GM12892 (cell line): Measurements from ENCODE around the gene SLC25A29.

Experiments used
- POLR2A ChIP-seq: IDR thresholded peaks from 2 replicates; pipeline ENCODE4 v1.6.1; 2011; ENCODE audit warnings: low read depth, low read length, control low read depth
- POLR2AphosphoS5 ChIP-seq: IDR thresholded peaks from 2 replicates; pipeline ENCODE4 v1.6.1; 2011; ENCODE audit warnings: low read depth, low read length, control low read depth
- TAF1 ChIP-seq: IDR thresholded peaks from 2 replicates; pipeline ENCODE4 v1.6.1; 2011; ENCODE audit warnings: low read depth, mild to moderate bottlenecking, control low read depth, low read length, borderline replicate concordance

- TF ChIP-seq POLR2A, result no peak
- no peak for TF ChIP-seq TAF1
- no peak for TF ChIP-seq POLR2AphosphoS5
Measured at GRCh38 chr14:100292776-100293461, 13.3 kb downstream of the SLC25A29 start.
